GM12801 (cell line): ENCODE data around the gene ROCK1.

Experiments used
- TF ChIP-seq, protein P1 (sequence below): IDR thresholded peaks from one replicate; pipeline ENCODE4 v1.5.1; 2011; ENCODE audit warnings: control low read depth; ENCODE audit not compliant: insufficient read length; ENCODE audit errors: extremely low read depth

Gene ROCK1

DNA sequence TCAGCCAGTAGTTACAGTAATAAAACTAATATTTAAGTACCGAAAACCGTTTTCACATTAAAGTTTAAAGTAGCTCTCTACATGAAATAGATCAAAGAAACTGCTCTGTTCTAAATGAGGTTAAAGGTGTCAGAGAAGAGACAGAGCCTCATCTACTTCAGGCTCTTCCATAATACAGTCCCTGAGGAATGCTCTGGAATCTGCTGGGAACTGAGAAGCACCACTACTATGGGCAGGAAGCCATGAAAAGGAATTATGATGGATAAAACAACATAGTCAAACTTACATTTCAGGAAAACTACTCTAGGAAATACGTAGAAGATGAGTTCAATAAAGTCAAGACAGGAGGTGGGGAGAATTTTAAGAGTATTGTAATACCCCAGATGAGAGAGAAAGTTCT, 60.0 kb downstream of the ROCK1 start:
- TF ChIP-seq, protein P1, sequence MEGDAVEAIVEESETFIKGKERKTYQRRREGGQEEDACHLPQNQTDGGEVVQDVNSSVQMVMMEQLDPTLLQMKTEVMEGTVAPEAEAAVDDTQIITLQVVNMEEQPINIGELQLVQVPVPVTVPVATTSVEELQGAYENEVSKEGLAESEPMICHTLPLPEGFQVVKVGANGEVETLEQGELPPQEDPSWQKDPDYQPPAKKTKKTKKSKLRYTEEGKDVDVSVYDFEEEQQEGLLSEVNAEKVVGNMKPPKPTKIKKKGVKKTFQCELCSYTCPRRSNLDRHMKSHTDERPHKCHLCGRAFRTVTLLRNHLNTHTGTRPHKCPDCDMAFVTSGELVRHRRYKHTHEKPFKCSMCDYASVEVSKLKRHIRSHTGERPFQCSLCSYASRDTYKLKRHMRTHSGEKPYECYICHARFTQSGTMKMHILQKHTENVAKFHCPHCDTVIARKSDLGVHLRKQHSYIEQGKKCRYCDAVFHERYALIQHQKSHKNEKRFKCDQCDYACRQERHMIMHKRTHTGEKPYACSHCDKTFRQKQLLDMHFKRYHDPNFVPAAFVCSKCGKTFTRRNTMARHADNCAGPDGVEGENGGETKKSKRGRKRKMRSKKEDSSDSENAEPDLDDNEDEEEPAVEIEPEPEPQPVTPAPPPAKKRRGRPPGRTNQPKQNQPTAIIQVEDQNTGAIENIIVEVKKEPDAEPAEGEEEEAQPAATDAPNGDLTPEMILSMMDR = no peak

DNA sequence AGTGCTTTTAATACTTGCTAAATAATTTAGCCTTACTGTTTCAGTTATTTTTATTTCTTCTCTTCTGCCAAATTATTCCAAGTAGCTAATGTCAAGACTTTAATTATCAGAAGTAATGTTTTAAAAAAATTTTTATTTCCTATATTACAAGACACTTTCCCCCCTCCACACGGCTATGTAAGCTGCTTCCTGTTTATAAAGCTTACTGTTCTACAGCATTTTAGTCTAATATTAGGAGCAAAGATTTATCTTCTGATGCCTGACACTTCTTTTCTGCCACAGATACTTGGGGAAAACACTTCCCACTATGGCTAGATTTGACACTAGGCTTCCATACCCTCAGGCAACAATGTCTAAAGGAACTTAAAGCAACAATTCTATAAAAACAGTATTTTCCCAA, 62.3 kb downstream of the ROCK1 start:
- TF ChIP-seq, protein P1 = no peak

DNA sequence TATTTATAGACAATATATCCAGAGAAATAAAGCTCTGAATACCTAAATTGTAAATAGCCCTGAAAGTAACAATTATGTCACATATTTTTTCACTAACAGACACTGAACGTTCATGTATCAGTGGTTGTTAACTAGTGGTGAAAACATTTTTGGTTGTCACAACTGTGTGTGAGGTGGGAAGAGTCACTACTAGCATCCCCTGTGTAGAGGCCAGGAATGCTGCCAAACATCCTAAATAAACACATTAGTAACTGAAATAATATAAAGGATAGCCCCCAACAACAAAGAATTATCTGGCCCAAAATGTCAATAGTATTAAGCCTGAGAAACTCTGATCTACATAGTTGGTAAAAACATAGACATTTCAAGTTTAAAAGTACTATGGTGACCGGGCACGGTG, 64.5 kb downstream of the ROCK1 start:
- TF ChIP-seq, protein P1 = no peak

DNA sequence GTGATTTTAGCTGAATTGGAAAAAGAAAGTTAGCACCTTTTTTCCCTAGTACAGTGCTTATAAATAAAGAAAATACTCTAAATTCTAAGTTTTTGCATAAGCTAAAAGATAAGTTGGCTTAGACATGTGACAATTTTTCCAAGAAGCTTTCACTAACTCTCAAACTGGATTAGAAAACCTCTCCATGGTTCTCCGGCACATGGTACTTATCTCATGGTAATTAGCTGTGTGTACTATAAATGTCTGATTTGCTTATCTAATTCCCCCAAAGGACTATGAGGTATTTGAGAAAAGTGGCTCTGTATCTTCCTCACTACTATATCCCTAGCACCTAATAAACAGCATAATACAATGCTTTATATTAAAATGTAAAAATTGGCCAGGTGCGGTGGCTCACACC, 71.1 kb downstream of the ROCK1 start:
- TF ChIP-seq, protein P1 = no peak

DNA sequence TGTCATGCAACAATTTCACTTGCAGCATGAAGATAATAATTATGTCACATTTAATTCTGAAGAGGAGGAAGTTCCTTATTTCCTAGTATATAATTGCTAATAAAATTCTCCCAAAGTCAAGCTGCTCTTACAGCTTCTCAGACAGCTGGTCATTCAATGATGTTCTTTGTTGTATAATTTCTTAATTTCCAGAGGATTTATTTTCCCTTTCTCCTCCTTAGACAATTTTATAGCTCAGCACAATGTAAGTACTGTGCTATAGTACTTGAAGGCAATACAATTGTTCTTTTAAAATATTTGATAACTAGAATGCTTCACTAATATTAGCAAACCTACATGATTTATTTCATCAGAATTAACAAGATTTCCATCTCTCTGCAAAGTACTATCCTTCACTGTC, 73.4 kb downstream of the ROCK1 start:
- TF ChIP-seq, protein P1 = no peak

DNA sequence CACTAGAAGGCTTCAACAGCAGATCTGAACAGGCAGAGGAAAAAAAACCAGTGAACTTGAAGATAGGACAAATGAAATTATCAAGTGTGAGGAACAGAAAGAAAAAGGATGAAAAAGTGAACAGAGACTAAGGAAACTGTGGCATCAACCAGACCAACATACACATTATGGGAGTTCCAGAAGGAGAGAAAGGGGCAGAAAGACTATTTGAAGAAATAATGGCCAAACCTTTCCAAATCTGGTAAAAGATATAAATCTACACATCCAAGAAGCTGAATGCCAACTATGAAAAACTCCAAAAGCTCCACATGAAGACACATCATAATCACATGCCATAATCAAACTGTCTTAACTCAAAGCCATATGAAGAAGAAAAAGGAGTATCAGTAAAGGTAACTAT, 79.8 kb downstream of the ROCK1 start:
- TF ChIP-seq, protein P1 = no peak

DNA sequence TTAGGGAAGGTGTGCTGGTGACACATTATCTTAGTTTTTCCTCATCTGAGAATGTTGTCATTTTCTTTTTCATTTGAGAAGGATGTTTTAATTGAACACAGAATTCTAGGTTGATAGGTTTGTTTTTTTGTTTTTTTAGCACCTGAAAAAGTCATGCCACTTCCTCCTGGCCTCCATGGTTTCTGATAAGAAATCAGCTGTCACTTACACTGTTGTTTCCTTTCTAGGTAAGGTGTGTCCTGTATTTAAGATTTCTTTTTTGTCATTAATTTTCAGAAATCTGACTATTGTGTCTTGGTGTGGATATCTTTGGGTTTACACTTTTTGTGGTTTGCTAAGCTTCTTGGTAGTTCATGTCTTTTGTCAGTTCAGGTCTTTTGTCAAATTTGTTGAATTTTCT, 99.3 kb downstream of the ROCK1 start:
- TF ChIP-seq, protein P1 = no peak

DNA sequence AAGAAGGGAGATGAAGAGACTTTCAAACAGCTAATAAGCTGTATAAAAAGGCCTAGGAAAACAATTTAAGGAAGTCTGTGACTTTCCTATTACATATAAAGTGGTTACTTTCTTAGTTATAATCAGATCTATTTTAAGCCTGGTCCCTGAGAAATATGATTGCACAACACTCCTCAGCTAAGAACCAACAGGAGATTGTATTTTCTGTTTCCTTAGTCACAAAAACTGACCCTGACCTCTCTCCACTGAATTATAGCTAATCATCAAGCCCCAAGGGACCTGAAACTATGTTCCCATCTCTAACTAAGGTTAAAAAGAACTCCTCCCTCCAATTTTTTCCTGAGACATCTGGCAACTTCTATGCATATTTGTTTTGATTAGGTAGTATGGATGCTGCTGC, 106.9 kb downstream of the ROCK1 start:
- TF ChIP-seq, protein P1 = no peak
